GM23338 (cell line): ENCODE data around the gene PPM1H.

ENCODE experiments used
- CREB1 ChIP-seq: fragments of 250-450 bp; sonication (Bioruptor Pico); IDR thresholded peaks from 2 replicates; pipeline ENCODE4 v1.5.0; 2020; ENCODE audit warnings: low read depth, mild to moderate bottlenecking, moderate library complexity
- CTCF ChIP-seq, 2 experiments: fragments of 200-600 bp in 1 of 2; sonication (generic) in 1 of 2; conservative IDR thresholded peaks; 2 replicates each; pipeline versions ENCODE4 v1.5.1 to v1.6.1; 2016 to 2017; ENCODE audit warnings: antibody characterized with exemption in 2 of 2, low read depth in 2 of 2, mild to moderate bottlenecking in 2 of 2, moderate library complexity in 1 of 2
- ETS1 ChIP-seq: IDR thresholded peaks from 2 replicates; pipeline ENCODE4 v1.6.1; 2016; ENCODE audit warnings: antibody characterized with exemption
- EZH2 ChIP-seq: fragments of 200-600 bp; sonication (generic); IDR thresholded peaks from one replicate; pipeline ENCODE4 v1.8.0; 2017; ENCODE audit warnings: antibody characterized with exemption, mild to moderate bottlenecking, low read depth; ENCODE audit not compliant: unreplicated experiment
- EZH2phosphoT487 ChIP-seq: fragments of 200-600 bp; sonication (generic); IDR thresholded peaks from one replicate; pipeline ENCODE4 v1.8.1; 2018; ENCODE audit warnings: antibody characterized with exemption; ENCODE audit not compliant: unreplicated experiment
- JUNB ChIP-seq: IDR thresholded peaks from one replicate; pipeline ENCODE4 v1.6.1; 2016; ENCODE audit warnings: antibody characterized with exemption; ENCODE audit not compliant: unreplicated experiment
- POLR2AphosphoS5 ChIP-seq: IDR thresholded peaks from 2 replicates; pipeline ENCODE4 v1.6.1; 2016; ENCODE audit warnings: antibody characterized with exemption, low read depth
- REST ChIP-seq: IDR thresholded peaks from one replicate; pipeline ENCODE4 v1.6.1; 2018; ENCODE audit warnings: antibody characterized with exemption; ENCODE audit not compliant: unreplicated experiment
- STAT1 ChIP-seq: IDR thresholded peaks from one replicate; pipeline ENCODE4 v1.6.1; 2016; ENCODE audit warnings: antibody characterized with exemption; ENCODE audit not compliant: unreplicated experiment
- ZNF114 ChIP-seq: fragments of 250-450 bp; sonication (Bioruptor Pico); IDR thresholded peaks from 2 replicates; pipeline ENCODE4 v1.5.0; 2020; ENCODE audit warnings: mild to moderate bottlenecking, moderate library complexity
- ZNF331 ChIP-seq: fragments of 250-450 bp; sonication (Bioruptor Pico); IDR thresholded peaks from 2 replicates; pipeline ENCODE4 v1.5.0; 2020; ENCODE audit warnings: low read depth, mild to moderate bottlenecking, moderate library complexity

GRCh38 chr12:62910549-62911169 lies 24.3 kb downstream of the PPM1H start:
- no peak for TF ChIP-seq POLR2AphosphoS5
- no peak for TF ChIP-seq CTCF (conservative IDR thresholded peaks at IDR 0.05; ENCODE audit: low read depth in 2 of 2)
- no peak for TF ChIP-seq CREB1
- no peak for TF ChIP-seq EZH2
- TF ChIP-seq REST = no peak
- no peak for TF ChIP-seq STAT1
- no peak for TF ChIP-seq EZH2phosphoT487
- TF ChIP-seq ZNF331 = no peak
- no peak for TF ChIP-seq JUNB
- no peak for TF ChIP-seq ETS1
- TF ChIP-seq ZNF114 = no peak
